B cell (primary cell): ENCODE measurements around the gene PTRH2. TPM values are rescaled to one million over a fixed set of nuclear protein-coding genes. Genes with fewer than 3 reads are reported as not detected.

ENCODE experiments used
- ATAC-seq: fragments of 200-7000 bp; cut with Tn5 transposase; one replicate; pipeline ENCODE4 v1.10.0; 2021; ENCODE audit warnings: low read depth, mild to moderate bottlenecking, moderate number of reproducible peaks, moderate library complexity
- CTCF ChIA-PET: fragments of 350-600 bp; sonication (Branson Sonifier 250); formaldehyde crosslinking; loops from one replicate; lab custom pipeline; 2021; ENCODE audit warnings: antibody characterized with exemption, inconsistent platforms; lab: Charles Lee
- POLR2A ChIA-PET: fragments of 350-600 bp; sonication (Branson Sonifier 250); formaldehyde crosslinking; loops from one replicate; lab custom pipeline; 2021; ENCODE audit warnings: antibody characterized with exemption; lab: Charles Lee
- DNase-seq: peaks from one replicate; pipeline ENCODE4 v3.0.0; 2013
- H2AFZ ChIP-seq: 2 replicates; pipeline ENCODE4 v1.6.1; 2012; ENCODE audit warnings: mild to moderate bottlenecking, low read depth, low read length; ENCODE audit not compliant: insufficient read depth, poor library complexity, severe bottlenecking
- H3K27ac ChIP-seq, 2 donors: 1 replicate in 1 of 2; 2 replicates in 1 of 2; pipeline ENCODE4 v1.5.1; 2012 to 2013; ENCODE audit warnings: low read length in 2 of 2, mild to moderate bottlenecking in 2 of 2, moderate library complexity in 1 of 2
- H3K27me3 ChIP-seq, 4 experiments: fragments of 200-600 bp in 1 of 4; sonication (generic) in 1 of 4; replicated peaks in 1 of 4; 1 replicate in 2 of 4; 2 replicates in 2 of 4; pipeline versions ENCODE4 v1.6.1 to v1.7.0; 2013 to 2016; ENCODE audit warnings: low read length in 3 of 4, mild to moderate bottlenecking in 2 of 4, mixed read lengths in 1 of 4, moderate library complexity in 1 of 4; ENCODE audit not compliant: insufficient read depth in 4 of 4, control insufficient read depth in 3 of 4; ENCODE audit errors: control extremely low read depth in 1 of 4
- H3K36me3 ChIP-seq, 2 experiments: replicated peaks in 1 of 2; 1 replicate in 1 of 2; 2 replicates in 1 of 2; pipeline versions ENCODE4 v1.6.1 to v1.7.1; 2013; ENCODE audit warnings: low read length in 1 of 2; ENCODE audit not compliant: insufficient read depth in 2 of 2, control insufficient read depth in 1 of 2; ENCODE audit errors: control extremely low read depth in 1 of 2, extremely low read depth in 1 of 2
- H3K4me1 ChIP-seq, 2 donors: fragments of 200-600 bp in 1 of 2; sonication (generic) in 1 of 2; 1 replicate in 1 of 2; 2 replicates in 1 of 2; pipeline versions ENCODE4 v1.5.1 to v1.6.1; 2013 to 2017; ENCODE audit warnings: low read length in 2 of 2; ENCODE audit not compliant: control insufficient read depth in 2 of 2, insufficient read depth in 2 of 2
- H3K4me2 ChIP-seq: replicated peaks from 2 replicates; pipeline ENCODE3; 2012; ENCODE audit warnings: mild to moderate bottlenecking, low read depth, low read length; ENCODE audit not compliant: poor library complexity, severe bottlenecking
- H3K4me3 ChIP-seq, 5 experiments: fragments of 200-600 bp in 1 of 5; sonication (generic) in 1 of 5; 1 replicate in 3 of 5; 2 replicates in 2 of 5; pipeline versions ENCODE4 v1.5.1 to v1.7.0; 2011 to 2016; ENCODE audit warnings: low read length in 4 of 5, mild to moderate bottlenecking in 4 of 5, low read depth in 2 of 5, control low read depth in 1 of 5, moderate library complexity in 1 of 5; ENCODE audit not compliant: insufficient read depth in 1 of 5; ENCODE audit errors: control extremely low read depth in 1 of 5, extremely low read depth in 1 of 5
- H3K79me2 ChIP-seq: fragments of 200-600 bp; sonication (generic); one replicate; pipeline ENCODE4 v1.6.0; 2016; ENCODE audit warnings: low read length; ENCODE audit not compliant: control insufficient read depth, insufficient read depth
- H3K9ac ChIP-seq: fragments of 200-600 bp; sonication (generic); 2 replicates; pipeline ENCODE4 v1.6.1; 2017; ENCODE audit warnings: mild to moderate bottlenecking, low read length, moderate library complexity
- H3K9me3 ChIP-seq, 3 donors: one replicate each; pipeline versions ENCODE4 v1.6.1 to v1.7.1; 2013; ENCODE audit warnings: low read length in 2 of 3; ENCODE audit not compliant: control insufficient read depth in 2 of 3, insufficient read depth in 1 of 3; ENCODE audit errors: control extremely low read depth in 1 of 3
- H4K20me1 ChIP-seq: 2 replicates; pipeline ENCODE4 v1.6.0; 2012; ENCODE audit warnings: mild to moderate bottlenecking, low read length; ENCODE audit not compliant: insufficient read depth, control insufficient read depth, poor library complexity, severe bottlenecking
- H3K27ac Mint-ChIP-seq: one replicate; pipeline ENCODE4 v1.8.0; 2021; ENCODE audit warnings: mixed read lengths
- H3K27me3 Mint-ChIP-seq: one replicate; pipeline ENCODE4 v1.8.0; 2021; ENCODE audit warnings: mixed read lengths
- H3K4me1 Mint-ChIP-seq: one replicate; pipeline ENCODE4 v1.8.0; 2021; ENCODE audit warnings: mixed read lengths
- H3K4me3 Mint-ChIP-seq: one replicate; pipeline ENCODE4 v1.8.0; 2021; ENCODE audit warnings: mixed read lengths
- H3K9me3 Mint-ChIP-seq: one replicate; pipeline ENCODE4 v1.8.0; 2022; ENCODE audit warnings: mixed read lengths; ENCODE audit not compliant: insufficient read depth
- CTCF ChIP-seq: fragments of 200-600 bp; IDR thresholded peaks from one replicate; pipeline ENCODE4 v1.8.0; 2022; ENCODE audit warnings: antibody characterized with exemption, mild to moderate bottlenecking
- EZH2 ChIP-seq: IDR thresholded peaks from 2 replicates; pipeline ENCODE4 v1.6.1; 2012; ENCODE audit warnings: borderline replicate concordance, low read depth, mild to moderate bottlenecking, moderate library complexity, low read length; ENCODE audit not compliant: insufficient read depth, poor library complexity, severe bottlenecking
- WGBS: methylation state at CpG from one replicate; pipeline ENCODE4 v1.1.5; 2013; ENCODE audit warnings: missing lambda C conversion rate; ENCODE audit not compliant: insufficient coverage; 5-methylcytosine and 5-hydroxymethylcytosine counted together
- intact Hi-C: fragments of 100-400 bp; cut with micrococcal nuclease; formaldehyde crosslinking; loops from one replicate; pipeline ENCODE4 v1.10.0; 2022
- polyA plus RNA-seq: library from polyadenylated mRNA; depleted of rRNA; stranded (reverse); fragments of >200 nt; gene quantifications from 2 replicates; pipeline ENCODE4 v1.2.3, GENCODE V29; 2012
- total RNA-seq, 2 donors: library from RNA; stranded (reverse); fragments of 120-200 nt in 1 of 2; gene quantifications; 1 replicate in 1 of 2; 2 replicates in 1 of 2; pipeline versions ENCODE4 v1.2.3 to v1.2.4, GENCODE V29; 2013 to 2022

PTRH2 gene
- total and polyA plus RNA-seq, 2 donors (not counting 1 experiment from before 2014, with no cell fraction given): 7.1 to 22.7 TPM

GRCh38 chr17:59676716-59677115, 30.5 kb downstream of the PTRH2 start:
- peaks cover 37% of the 10 kb centered on the region for H3K79me2 ChIP-seq
- H3K4me3 Mint-ChIP-seq: no peak overlapping the region
- ATAC-seq: no peak
- H3K27ac Mint-ChIP-seq: no peak overlapping the region
- no peaks in the 10 kb centered on the region for H3K9me3 ChIP-seq
- peak overlapping the region in 1 of 2 donors; percentile 80 for H3K27ac ChIP-seq
- H3K4me3 ChIP-seq: no peak overlapping the region
- H3K36me3 ChIP-seq: peaks cover 3 to 72% of the 10 kb centered on the region in 2 experiments
- H3K27me3 Mint-ChIP-seq: no peaks in the 10 kb centered on the region
- H3K4me2 ChIP-seq: no peak overlapping the region
- no peak overlapping the region for H2AFZ ChIP-seq
- ChIA-PET CTCF (no interaction called here), POLR2A (no interaction called here)
- H3K27me3 ChIP-seq: no peaks in the 10 kb centered on the region
- H3K4me1 Mint-ChIP-seq: peaks cover 29% of the 10 kb centered on the region
- H4K20me1 ChIP-seq: no peaks in the 10 kb centered on the region
- H3K9me3 Mint-ChIP-seq: no peaks in the 10 kb centered on the region
- peaks cover 21 to 25% of the 10 kb centered on the region in 2 donors for H3K4me1 ChIP-seq
- intact Hi-C loops: no loop called here
- H3K9ac ChIP-seq: no peak overlapping the region
- WGBS: 100% methylated on average over 1 of the region's 7 CpGs
- TF ChIP-seq EZH2 (no peak), CTCF (no peak)
- no peak for DNase-seq

GRCh38 chr17:59675231-59675630, 32.0 kb downstream of the PTRH2 start:
- no peaks in the 10 kb centered on the region for H3K27me3 ChIP-seq
- CTCF ChIA-PET: interaction anchor here (0.6 to 1.2 kb wide), 6 partner anchors 8 to 365 kb away, joined by 3 to 4 read pairs (median 3); no protein-coding TSS in a partner anchor
- POLR2A ChIA-PET: no interaction called here
- no peak overlapping the region for H2AFZ ChIP-seq
- peak overlapping the region in 1 of 5 experiments; percentile 20 for H3K4me3 ChIP-seq
- peaks cover 29 to 31% of the 10 kb centered on the region in 2 donors for H3K4me1 ChIP-seq
- peak overlapping the region; percentile 44 for H3K4me3 Mint-ChIP-seq
- H3K9me3 Mint-ChIP-seq: no peaks in the 10 kb centered on the region
- no peaks in the 10 kb centered on the region for H3K27me3 Mint-ChIP-seq
- DNase-seq (peak; percentile 21), ATAC-seq (no peak)
- H3K36me3 ChIP-seq: peaks cover 0 to 64% of the 10 kb centered on the region in 2 experiments
- H3K9me3 ChIP-seq: no peaks in the 10 kb centered on the region
- H3K4me2 ChIP-seq: peak overlapping the region; percentile 49
- H3K4me1 Mint-ChIP-seq: peaks cover 43% of the 10 kb centered on the region
- peaks cover 42% of the 10 kb centered on the region for H3K79me2 ChIP-seq
- H3K27ac Mint-ChIP-seq: peak overlapping the region; percentile 67
- peak overlapping the region; percentile 35 for H3K9ac ChIP-seq
- intact Hi-C loops: no loop called here
- 0% methylated on average over 1 of the region's 1 CpG for WGBS
- H3K27ac ChIP-seq: peak overlapping the region in 1 of 2 donors; percentile 80
- no peaks in the 10 kb centered on the region for H4K20me1 ChIP-seq
- no peak for TF ChIP-seq EZH2
- TF ChIP-seq CTCF: no peak
